Activated naive CD8-positive, alpha-beta T cell (primary cell): Measurements from ENCODE around the gene PON3.

ENCODE experiments used
- H3K27ac Mint-ChIP-seq: one replicate; pipeline ENCODE4 v1.8.0; 2021; ENCODE audit warnings: mixed read lengths
- H3K27me3 Mint-ChIP-seq: one replicate; pipeline ENCODE4 v1.8.0; 2021; ENCODE audit warnings: mixed read lengths
- H3K36me3 Mint-ChIP-seq: one replicate; pipeline ENCODE4 v1.8.0; 2021; ENCODE audit warnings: mixed read lengths
- H3K4me1 Mint-ChIP-seq: one replicate; pipeline ENCODE4 v1.8.0; 2021; ENCODE audit warnings: low read depth, mixed read lengths
- H3K4me3 Mint-ChIP-seq: one replicate; pipeline ENCODE4 v1.8.0; 2021; ENCODE audit warnings: mild to moderate bottlenecking, mixed read lengths
- H3K9me3 Mint-ChIP-seq: one replicate; pipeline ENCODE4 v1.8.0; 2021; ENCODE audit warnings: low read depth, mixed read lengths

PON3 gene

GRCh38 chr7:95427166-95427565 is 31.0 kb upstream of the PON3 start:
- no peak overlapping the region for H3K4me3 Mint-ChIP-seq
- H3K36me3 Mint-ChIP-seq = peaks cover 8% of the 10 kb centered on the region
- no peaks in the 10 kb centered on the region for H3K27me3 Mint-ChIP-seq
- H3K4me1 Mint-ChIP-seq = no peaks in the 10 kb centered on the region
- no peaks in the 10 kb centered on the region for H3K9me3 Mint-ChIP-seq
- H3K27ac Mint-ChIP-seq = no peak overlapping the region

DNA sequence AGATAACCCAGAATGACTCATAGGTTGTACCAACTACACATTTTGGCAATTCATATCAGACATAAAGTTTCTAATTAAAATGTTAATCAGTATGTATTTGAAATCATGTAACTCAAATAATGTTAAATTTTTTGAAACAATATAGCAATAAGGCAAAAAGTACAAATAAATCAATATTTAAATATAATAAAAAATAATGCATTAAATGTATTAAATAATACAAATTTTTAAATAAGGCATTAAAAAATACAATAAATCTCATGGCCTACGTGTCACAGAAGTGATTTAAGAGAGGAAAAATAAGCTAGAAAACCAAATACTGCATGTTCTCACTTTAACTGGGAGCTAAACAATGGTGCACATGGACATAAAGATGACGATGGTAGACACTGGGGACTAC is 29.5 kb upstream of the PON3 start:
- Mint-ChIP-seq H3K36me3 (peaks cover 8% of the 10 kb centered on the region), H3K4me3 (no peak overlapping the region), H3K9me3 (no peaks in the 10 kb centered on the region), H3K4me1 (no peaks in the 10 kb centered on the region), H3K27ac (no peak overlapping the region), H3K27me3 (no peaks in the 10 kb centered on the region)

GRCh38 chr7:95424716-95425115 is 28.5 kb upstream of the PON3 start:
- no peak overlapping the region for H3K4me3 Mint-ChIP-seq

GRCh38 chr7:95421847-95422444 is 25.8 kb upstream of the PON3 start:
- Mint-ChIP-seq H3K9me3 (no peaks in the 10 kb centered on the region), H3K36me3 (peaks cover 3% of the 10 kb centered on the region), H3K27ac (no peak overlapping the region), H3K27me3 (no peaks in the 10 kb centered on the region), H3K4me1 (no peaks in the 10 kb centered on the region), H3K4me3 (no peak overlapping the region)

More at GRCh38 chr7:95424716-95425115, 28.5 kb upstream of the PON3 start:
- Mint-ChIP-seq H3K27ac (no peak overlapping the region), H3K36me3 (peaks cover 8% of the 10 kb centered on the region), H3K4me1 (no peaks in the 10 kb centered on the region), H3K9me3 (no peaks in the 10 kb centered on the region), H3K27me3 (no peaks in the 10 kb centered on the region)

GRCh38 chr7:95421000-95421846 is 25.0 kb upstream of the PON3 start:
- H3K4me3 Mint-ChIP-seq = no peak overlapping the region
- H3K9me3 Mint-ChIP-seq = no peaks in the 10 kb centered on the region
- H3K27ac Mint-ChIP-seq = no peak overlapping the region
- no peaks in the 10 kb centered on the region for H3K27me3 Mint-ChIP-seq
- no peaks in the 10 kb centered on the region for H3K4me1 Mint-ChIP-seq
- peaks cover 3% of the 10 kb centered on the region for H3K36me3 Mint-ChIP-seq

GRCh38 chr7:95412075-95412474 is 15.9 kb upstream of the PON3 start:
- no peaks in the 10 kb centered on the region for H3K4me1 Mint-ChIP-seq
- H3K27me3 Mint-ChIP-seq = no peaks in the 10 kb centered on the region
- H3K36me3 Mint-ChIP-seq = no peaks in the 10 kb centered on the region
- H3K4me3 Mint-ChIP-seq = no peak overlapping the region
- H3K9me3 Mint-ChIP-seq = no peaks in the 10 kb centered on the region
- H3K27ac Mint-ChIP-seq = no peak overlapping the region

- H3K27me3 Mint-ChIP-seq = no peaks in the 10 kb centered on the region
- no peaks in the 10 kb centered on the region for H3K36me3 Mint-ChIP-seq
- H3K4me1 Mint-ChIP-seq = no peaks in the 10 kb centered on the region
- no peak overlapping the region for H3K27ac Mint-ChIP-seq
- no peak overlapping the region for H3K4me3 Mint-ChIP-seq
- no peaks in the 10 kb centered on the region for H3K9me3 Mint-ChIP-seq
Observed at GRCh38 chr7:95411666-95412065, 15.5 kb upstream of the PON3 start.

DNA sequence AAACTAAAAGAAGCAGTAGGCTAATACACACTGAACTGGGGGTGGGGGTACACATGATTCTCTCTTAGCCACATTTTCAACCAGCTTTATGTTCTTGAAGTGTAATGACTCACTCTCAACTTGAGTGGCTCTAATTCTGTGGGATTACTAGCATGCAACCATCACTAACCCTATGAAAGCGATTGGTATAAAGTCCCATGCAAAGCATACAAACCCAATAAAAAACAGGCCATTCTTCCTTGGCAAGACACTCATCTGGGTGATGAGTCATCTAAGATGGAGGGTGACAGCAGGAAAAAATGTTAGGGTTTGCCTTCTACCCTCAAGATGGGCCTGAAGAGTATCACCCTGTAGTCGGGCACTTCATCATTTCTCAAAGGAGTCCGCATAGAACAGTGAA is 14.9 kb upstream of the PON3 start:
- Mint-ChIP-seq H3K9me3 (no peaks in the 10 kb centered on the region), H3K27ac (no peak overlapping the region), H3K4me3 (no peak overlapping the region), H3K4me1 (no peaks in the 10 kb centered on the region), H3K36me3 (no peaks in the 10 kb centered on the region), H3K27me3 (no peaks in the 10 kb centered on the region)

GRCh38 chr7:95407751-95408150 is 11.6 kb upstream of the PON3 start:
- Mint-ChIP-seq H3K9me3 (no peaks in the 10 kb centered on the region), H3K27me3 (no peaks in the 10 kb centered on the region), H3K4me3 (no peak overlapping the region), H3K27ac (no peak overlapping the region), H3K4me1 (no peaks in the 10 kb centered on the region), H3K36me3 (no peaks in the 10 kb centered on the region)

DNA sequence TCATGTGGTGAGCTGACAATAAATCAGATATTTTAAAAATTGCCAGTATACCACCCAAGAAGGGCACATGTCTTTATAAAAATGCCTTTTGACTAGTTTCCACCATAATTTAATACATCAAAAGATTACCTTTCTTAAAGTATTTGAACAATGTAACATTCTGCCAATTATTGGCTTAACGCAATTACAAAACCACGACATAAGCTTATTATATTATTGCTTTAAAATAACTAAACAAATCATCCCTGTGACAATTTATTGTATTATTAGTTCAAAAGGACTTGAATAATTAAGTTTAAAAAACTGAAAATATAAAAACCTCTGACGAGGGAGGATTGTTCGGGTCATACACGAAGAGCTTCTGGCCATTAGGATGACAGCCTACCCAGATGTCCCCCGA is 9.6 kb upstream of the PON3 start:
- Mint-ChIP-seq H3K36me3 (no peaks in the 10 kb centered on the region), H3K9me3 (no peaks in the 10 kb centered on the region), H3K4me3 (no peak overlapping the region), H3K27ac (no peak overlapping the region), H3K4me1 (no peaks in the 10 kb centered on the region), H3K27me3 (no peaks in the 10 kb centered on the region)

GRCh38 chr7:95405208-95405607 is 9.0 kb upstream of the PON3 start:
- H3K27me3 Mint-ChIP-seq = no peaks in the 10 kb centered on the region
- H3K4me1 Mint-ChIP-seq = no peaks in the 10 kb centered on the region

DNA sequence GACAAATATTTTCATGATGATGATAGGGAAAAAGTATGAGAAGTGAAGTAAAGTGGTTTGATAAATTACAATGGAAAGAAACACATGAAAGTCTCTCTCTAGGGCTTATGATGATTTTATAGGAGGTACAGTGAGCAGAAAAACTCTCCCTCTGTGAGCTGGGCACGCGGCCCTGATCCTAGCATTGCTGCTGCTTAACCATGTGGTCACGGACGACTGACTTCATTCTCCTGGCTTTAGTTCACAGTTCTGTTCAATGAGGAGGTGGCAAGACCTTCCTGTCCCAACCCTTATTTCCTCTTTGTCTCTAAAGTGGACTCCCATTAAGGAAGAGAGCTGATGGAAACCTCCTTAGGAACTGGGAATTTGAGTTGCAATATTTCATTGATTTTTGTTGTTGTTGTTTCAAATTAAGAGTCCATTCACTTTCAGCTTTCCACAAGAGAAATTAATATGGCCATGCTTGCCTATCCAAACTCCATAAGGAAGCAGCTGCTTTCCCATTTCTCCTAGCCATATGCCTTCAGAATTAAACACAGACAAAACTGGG is 8.2 kb upstream of the PON3 start:
- Mint-ChIP-seq H3K4me3 (no peak overlapping the region), H3K27ac (no peak overlapping the region), H3K27me3 (no peaks in the 10 kb centered on the region), H3K9me3 (no peaks in the 10 kb centered on the region), H3K36me3 (no peaks in the 10 kb centered on the region), H3K4me1 (no peaks in the 10 kb centered on the region)

More at GRCh38 chr7:95405208-95405607, 9.0 kb upstream of the PON3 start:
- Mint-ChIP-seq H3K27ac (no peak overlapping the region), H3K4me3 (no peak overlapping the region), H3K36me3 (no peaks in the 10 kb centered on the region), H3K9me3 (no peaks in the 10 kb centered on the region)

DNA sequence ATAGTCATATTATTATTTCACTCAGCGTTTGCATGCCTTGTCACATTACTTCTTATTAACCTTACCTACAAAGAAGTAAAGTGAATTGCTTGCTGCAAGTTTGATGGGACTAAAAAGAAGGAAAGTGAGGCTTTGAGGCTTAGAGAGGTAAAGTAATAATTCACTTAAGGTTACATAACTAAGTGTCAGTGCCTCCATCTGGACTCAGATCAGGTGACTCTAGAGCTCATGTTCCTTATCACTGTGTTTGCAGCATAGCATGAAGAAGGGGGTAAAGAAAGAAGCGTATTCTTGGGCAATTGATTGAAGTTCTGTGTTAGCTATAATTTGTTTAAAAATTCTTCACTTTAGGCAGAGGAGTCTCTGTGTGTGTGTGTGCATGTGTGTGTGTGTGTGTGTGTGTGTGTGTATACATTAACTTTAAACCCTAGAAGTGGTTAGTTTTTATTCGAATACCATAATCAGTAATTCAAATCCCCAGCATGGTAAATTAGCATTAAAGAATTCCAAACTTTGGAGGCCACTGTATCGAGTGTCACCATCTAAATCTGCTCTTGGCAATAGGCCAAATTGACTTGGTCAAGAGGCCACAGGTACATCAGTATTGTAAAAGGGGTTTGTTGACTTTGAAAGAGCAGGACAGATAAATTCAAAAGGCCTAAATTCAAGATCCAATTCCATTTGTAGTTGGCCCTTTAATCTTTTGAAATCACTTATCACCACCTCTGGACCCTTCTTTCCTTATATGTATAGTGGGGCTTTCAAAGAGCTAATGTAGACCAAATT is 2.2 kb upstream of the PON3 start:
- H3K4me1 Mint-ChIP-seq = peaks cover 3% of the 10 kb centered on the region

GRCh38 chr7:95397381-95397780 is 1.2 kb upstream of the PON3 start:
- H3K9me3 Mint-ChIP-seq = no peaks in the 10 kb centered on the region
- peaks cover 17% of the 10 kb centered on the region for H3K27me3 Mint-ChIP-seq
- peaks cover 3% of the 10 kb centered on the region for H3K4me1 Mint-ChIP-seq
- H3K36me3 Mint-ChIP-seq = no peaks in the 10 kb centered on the region
- peak overlapping the region; percentile 49 for H3K4me3 Mint-ChIP-seq
- H3K27ac Mint-ChIP-seq = no peak overlapping the region

More for the DNA sequence above, 2.2 kb upstream of the PON3 start:
- Mint-ChIP-seq H3K9me3 (no peaks in the 10 kb centered on the region), H3K4me3 (no peak overlapping the region), H3K27me3 (peaks cover 14% of the 10 kb centered on the region), H3K27ac (no peak overlapping the region), H3K36me3 (no peaks in the 10 kb centered on the region)

- Mint-ChIP-seq H3K4me3 (peak overlapping the region; percentile 65), H3K9me3 (no peaks in the 10 kb centered on the region), H3K27ac (no peak overlapping the region), H3K36me3 (no peaks in the 10 kb centered on the region), H3K27me3 (peaks cover 17% of the 10 kb centered on the region), H3K4me1 (peaks cover 3% of the 10 kb centered on the region)
Observed at GRCh38 chr7:95395755-95396135, 430 bp downstream of the PON3 start.
